Pancreas (tissue), 10 donors: Measurements from ENCODE around the gene TAS1R2. TPM values are rescaled to one million over a fixed set of nuclear protein-coding genes. Genes with fewer than 3 reads are reported as not detected.

Experiments used
- ATAC-seq, 4 donors: fragments of 200-7000 bp; cut with Tn5 transposase; one replicate each; pipeline versions ENCODE4 v1.8.0 to v1.9.1; 2020; ENCODE audit warnings: mild to moderate bottlenecking in 4 of 4, moderate library complexity in 4 of 4
- DNase-seq, 6 donors: peaks; one replicate each; pipeline ENCODE4 v3.0.0-alpha.2; 2020
- FAIRE-seq: peaks from 2 replicates; lab custom pipeline; 2012; peaks lifted over from hg19 to GRCh38; lab: Jason Lieb, UNC
- H3K27ac ChIP-seq, 4 donors: fragments of 200-600 bp; sonication (generic); 1 replicate in 3 of 4; 2 replicates in 1 of 4; pipeline versions ENCODE4 v1.5.0 to v1.8.0; 2020
- H3K27me3 ChIP-seq, 4 donors: fragments of 200-600 bp; one replicate each; pipeline ENCODE4 v1.8.0; 2021
- H3K36me3 ChIP-seq, 3 donors: fragments of 200-600 bp; sonication (generic) in 1 of 3; one replicate each; pipeline versions ENCODE4 v1.5.0 to v1.8.0; 2020 to 2021
- H3K4me1 ChIP-seq, 3 donors: fragments of 200-600 bp; one replicate each; pipeline ENCODE4 v1.8.0; 2021
- H3K4me3 ChIP-seq, 4 donors: fragments of 200-600 bp; sonication (generic) in 2 of 4; one replicate each; pipeline versions ENCODE4 v1.5.0 to v1.8.0; 2020 to 2021
- H3K9me3 ChIP-seq, 4 donors: fragments of 200-600 bp; one replicate each; pipeline ENCODE4 v1.8.0; 2021
- WGBS, 2 donors: extraction: QIAGEN DNeasy Blood & Tissue Kit; methylation state at CpG; one replicate each; pipeline ENCODE4 v1.1.7; 2013; 5-methylcytosine and 5-hydroxymethylcytosine counted together
- intact Hi-C, 3 donors: fragments of 100-400 bp; cut with DNase I; formaldehyde crosslinking; loops; one replicate each; pipeline versions ENCODE4 v1.11.1 to v1.14.2; 2022
- polyA plus RNA-seq, 2 donors: library from polyadenylated mRNA; stranded (reverse); fragments of 200-250 nt; gene quantifications; one replicate each; pipeline ENCODE4 v1.2.3, GENCODE V29; 2013
- total RNA-seq, 6 donors: library from RNA; stranded (reverse); fragmentation: NEBNext Ultra II Directional in 4 of 6; extraction: Animal tissue kit (Norgen Biotek cat#: 25700) in 4 of 6; gene quantifications; one replicate each; pipeline versions ENCODE4 v1.2.1 to v1.2.4, GENCODE V29; 2021 to 2023
- TF ChIP-seq, protein P1 (sequence below), 4 donors: fragments of 200-600 bp; sonication (generic) in 3 of 4; IDR thresholded peaks; one replicate each; pipeline versions ENCODE4 v1.5.0 to v1.8.0; 2021; ENCODE audit warnings: antibody characterized with exemption in 4 of 4
- donor health status: healthy with polysubstance abuse.
- donor health status: DM: no; HTN: no; CAD: no; lungs with moderate emphysema.
- donor health status: DM: no; HTN: no; CAD: no.
- donor health status: control.
- donor health status: control.
- donor health status: Bipolar disorder and iron deficiency.
- donor health status: DM: yes; HTN: yes; CAD: no.
- donor health status: DM: no; HTN: no; CAD: no.
- donor health status: DM: no; HTN: no; CAD: no.
- donor health status: DM: yes; HTN: yes; CAD: no.

Gene TAS1R2
- total and polyA plus RNA-seq, 8 donors, result not detected

DNA sequence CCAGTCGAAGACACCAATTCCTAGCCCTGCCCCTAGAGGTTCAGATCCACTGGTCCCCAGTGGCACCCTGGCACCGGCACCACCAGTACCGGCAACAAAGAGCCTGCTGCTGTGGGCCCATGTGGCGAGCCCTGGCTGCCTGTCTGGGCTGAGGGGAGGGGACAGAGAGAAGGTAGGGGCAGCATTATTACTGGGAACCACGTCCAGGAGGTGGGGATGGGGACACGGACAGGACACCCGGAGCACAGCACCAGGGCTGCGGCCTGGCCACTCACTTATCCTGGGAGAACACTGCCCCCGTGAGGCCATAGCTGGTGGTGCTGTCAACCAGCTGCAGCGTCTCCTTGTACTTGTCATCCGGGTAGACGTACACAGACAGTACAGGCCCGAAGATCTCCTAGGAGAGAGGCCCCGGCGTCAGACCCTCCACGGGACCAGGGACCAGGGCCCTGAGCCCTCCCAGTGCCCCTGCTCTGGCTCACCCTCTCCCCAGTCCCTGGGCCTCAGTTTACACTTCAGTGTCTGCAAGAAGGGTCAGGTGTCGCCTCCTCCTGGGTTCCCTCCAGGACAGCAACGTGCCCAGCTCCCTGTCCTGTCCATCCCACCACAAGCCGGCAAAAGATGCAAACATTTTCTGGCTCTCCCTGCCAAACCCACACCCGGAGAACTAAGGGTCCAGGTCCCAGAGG, 15.8 kb upstream of the TAS1R2 start:
- H3K27ac ChIP-seq, result no peak overlapping the region
- no peaks in the 10 kb centered on the region for H3K4me1 ChIP-seq
- H3K36me3 ChIP-seq, result no peaks in the 10 kb centered on the region
- ATAC-seq (peak; percentile 74 to 91 (median 86)), DNase-seq (peak; percentile 57 to 94 (median 86)), FAIRE-seq (no peak)
- H3K4me3 ChIP-seq, result no peak overlapping the region
- WGBS, 2 donors, result 30 to 33% methylated on average over 20 of the region's 20 CpGs
- TF ChIP-seq, protein P1, sequence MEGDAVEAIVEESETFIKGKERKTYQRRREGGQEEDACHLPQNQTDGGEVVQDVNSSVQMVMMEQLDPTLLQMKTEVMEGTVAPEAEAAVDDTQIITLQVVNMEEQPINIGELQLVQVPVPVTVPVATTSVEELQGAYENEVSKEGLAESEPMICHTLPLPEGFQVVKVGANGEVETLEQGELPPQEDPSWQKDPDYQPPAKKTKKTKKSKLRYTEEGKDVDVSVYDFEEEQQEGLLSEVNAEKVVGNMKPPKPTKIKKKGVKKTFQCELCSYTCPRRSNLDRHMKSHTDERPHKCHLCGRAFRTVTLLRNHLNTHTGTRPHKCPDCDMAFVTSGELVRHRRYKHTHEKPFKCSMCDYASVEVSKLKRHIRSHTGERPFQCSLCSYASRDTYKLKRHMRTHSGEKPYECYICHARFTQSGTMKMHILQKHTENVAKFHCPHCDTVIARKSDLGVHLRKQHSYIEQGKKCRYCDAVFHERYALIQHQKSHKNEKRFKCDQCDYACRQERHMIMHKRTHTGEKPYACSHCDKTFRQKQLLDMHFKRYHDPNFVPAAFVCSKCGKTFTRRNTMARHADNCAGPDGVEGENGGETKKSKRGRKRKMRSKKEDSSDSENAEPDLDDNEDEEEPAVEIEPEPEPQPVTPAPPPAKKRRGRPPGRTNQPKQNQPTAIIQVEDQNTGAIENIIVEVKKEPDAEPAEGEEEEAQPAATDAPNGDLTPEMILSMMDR (IDR thresholded peaks at IDR 0.05), result peak in 3 of 4 donors; percentile 80 to 94 (median 85)
- H3K27me3 ChIP-seq, result no peaks in the 10 kb centered on the region
- intact Hi-C loops, result loop anchor here in 1 of 3 donors (5.0 kb wide), 1 partner anchor 278 kb away; no protein-coding TSS in a partner anchor
- no peaks in the 10 kb centered on the region for H3K9me3 ChIP-seq

DNA sequence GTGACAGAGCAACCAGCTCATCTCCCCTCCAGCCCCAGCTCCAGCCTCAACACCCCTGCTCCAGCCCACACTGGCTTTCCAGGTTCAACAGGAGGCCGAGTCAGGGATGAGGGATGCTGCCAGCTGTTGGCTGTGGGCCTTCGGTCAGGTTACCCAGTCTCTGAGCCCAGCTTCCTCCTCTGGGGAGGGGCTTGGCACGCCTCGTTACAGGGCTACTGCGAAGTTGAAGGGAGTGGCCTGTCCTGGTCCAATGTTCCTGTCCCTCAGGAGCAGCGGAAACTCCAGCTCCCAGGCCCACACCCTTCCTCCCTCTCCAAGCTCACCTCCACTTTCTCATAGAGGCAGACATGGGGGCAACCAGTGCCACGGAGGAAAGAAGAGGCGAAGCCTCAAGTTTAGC, 15.1 kb upstream of the TAS1R2 start:
- no peaks in the 10 kb centered on the region for H3K4me1 ChIP-seq
- FAIRE-seq (no peak), ATAC-seq (peak in 1 of 4 donors; percentile 6), DNase-seq (peak in 1 of 6 donors; percentile 46)
- no peaks in the 10 kb centered on the region for H3K36me3 ChIP-seq
- WGBS, 2 donors, result 70 to 73% methylated on average over 8 of the region's 8 CpGs
- intact Hi-C loops, result loop anchor here in 1 of 3 donors (5.0 kb wide), 1 partner anchor 277 kb away; no protein-coding TSS in a partner anchor
- H3K4me3 ChIP-seq, result no peak overlapping the region
- TF ChIP-seq, protein P1 (IDR thresholded peaks at IDR 0.05), result no peak
- no peak overlapping the region for H3K27ac ChIP-seq
- H3K27me3 ChIP-seq, result no peaks in the 10 kb centered on the region
- H3K9me3 ChIP-seq, result no peaks in the 10 kb centered on the region

DNA sequence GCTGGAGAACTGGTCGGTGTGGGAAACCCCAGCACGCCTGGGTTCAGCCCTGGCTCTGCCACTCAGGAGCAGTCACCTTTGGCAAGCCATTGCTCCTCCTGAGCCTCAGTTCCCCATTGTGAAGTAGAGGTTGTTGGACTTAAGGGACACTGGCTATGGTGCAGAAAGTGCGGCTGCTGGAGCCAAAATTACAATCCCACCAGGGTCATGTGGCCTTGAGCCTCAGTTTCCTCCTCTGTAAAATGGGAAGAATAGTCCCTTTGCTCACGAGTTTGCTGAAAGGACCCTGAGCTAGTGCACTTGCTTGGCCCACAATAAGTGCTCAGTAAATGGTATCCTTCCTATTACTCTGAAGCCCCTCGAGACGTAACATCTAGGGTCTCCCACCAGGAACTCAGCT, 14.6 kb upstream of the TAS1R2 start:
- 79 to 84% methylated on average over 6 of the region's 6 CpGs for WGBS, 2 donors
- Histone ChIP-seq H3K36me3 (no peaks in the 10 kb centered on the region), H3K4me1 (no peaks in the 10 kb centered on the region), H3K9me3 (no peaks in the 10 kb centered on the region), H3K27me3 (no peaks in the 10 kb centered on the region), H3K27ac (no peak overlapping the region), H3K4me3 (no peak overlapping the region)
- FAIRE-seq (no peak), DNase-seq (no peak), ATAC-seq (no peak)
- intact Hi-C loops, result loop anchor here in 1 of 3 donors (5.0 kb wide), 1 partner anchor 277 kb away; no protein-coding TSS in a partner anchor
- TF ChIP-seq, protein P1 (IDR thresholded peaks at IDR 0.05), result no peak

DNA sequence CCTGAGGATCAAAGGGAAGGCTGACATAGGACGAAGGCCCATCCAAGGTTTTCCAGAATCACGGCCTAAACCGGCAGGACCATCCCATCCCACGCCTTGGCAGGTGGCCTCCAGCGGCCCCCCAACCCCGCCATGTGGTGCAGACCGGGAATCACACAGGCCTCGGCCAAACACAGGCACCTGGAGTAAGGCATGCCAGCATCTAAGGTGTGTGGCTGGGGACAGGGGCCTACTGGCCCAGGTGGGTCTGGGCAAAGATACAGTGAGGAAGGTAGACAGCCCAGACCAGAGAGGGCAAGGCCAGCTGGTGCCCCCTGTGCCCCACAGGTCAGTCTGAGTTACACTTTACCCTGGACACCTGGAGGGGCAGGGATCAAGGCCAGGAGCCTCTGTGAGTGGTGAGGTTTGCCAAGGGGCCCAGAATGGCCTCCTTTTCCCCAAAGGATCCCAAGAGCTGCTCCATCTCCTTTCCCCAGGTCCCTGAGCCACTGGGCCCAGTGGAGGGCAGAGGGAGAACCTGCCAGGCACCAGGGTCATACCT, 12.7 kb upstream of the TAS1R2 start:
- no peak for ATAC-seq
- intact Hi-C loops, result loop anchor here in 1 of 3 donors (5.0 kb wide), 1 partner anchor 275 kb away; no protein-coding TSS in a partner anchor
- WGBS, 2 donors, result 83 to 91% methylated on average over 8 of the region's 8 CpGs
- H3K27me3 ChIP-seq, result no peaks in the 10 kb centered on the region
- no peaks in the 10 kb centered on the region for H3K9me3 ChIP-seq
- no peaks in the 10 kb centered on the region for H3K36me3 ChIP-seq
- FAIRE-seq, result no peak
- H3K4me3 ChIP-seq, result no peak overlapping the region
- peak in 1 of 6 donors; percentile 59 for DNase-seq
- H3K4me1 ChIP-seq, result no peaks in the 10 kb centered on the region
- TF ChIP-seq, protein P1 (IDR thresholded peaks at IDR 0.05), result no peak
- H3K27ac ChIP-seq, result no peak overlapping the region
